Breast epithelium (tissue), 3 donors: ENCODE measurements around the gene RPS24.

Source experiments
- CTCF ChIP-seq, 3 donors: fragments of 450-650 bp; IDR thresholded peaks; one replicate each; pipeline ENCODE4 v1.5.1; 2016 to 2017; ENCODE audit warnings: antibody characterized with exemption in 3 of 3, mild to moderate bottlenecking in 3 of 3, moderate library complexity in 3 of 3
- POLR2A ChIP-seq: fragments of 450-650 bp; IDR thresholded peaks from one replicate; pipeline ENCODE4 v1.6.1; 2016; ENCODE audit warnings: antibody characterized with exemption, mild to moderate bottlenecking, moderate library complexity

GRCh38 chr10:78070726-78071125 is 37.1 kb downstream of the RPS24 start:
- TF ChIP-seq CTCF (IDR thresholded peaks at IDR 0.05): no peak
- no peak for TF ChIP-seq POLR2A
